K562 (cell line): ENCODE data around the gene SCAF11. TPM values are rescaled to one million over a fixed set of nuclear protein-coding genes. Genes with fewer than 3 reads are reported as not detected.

Experiments
- ATAC-seq: fragments of 200-7000 bp; cut with Tn5 transposase; 3 replicates; pipeline ENCODE4 v1.9.1; 2020; ENCODE audit warnings: moderate library complexity
- BruUV-seq: library from RNA; stranded (reverse); fragments of 400-500 nt; replicated peaks from 2 replicates; lab custom pipeline; 2021; lab: Mats Ljungman, UMichigan
- CTCF ChIA-PET: fragments of 300-600 bp; formaldehyde crosslinking; extraction: SDS; loops from one replicate; lab custom pipeline; 2021; ENCODE audit warnings: low intra/inter-chr PET ratio; lab: Yijun Ruan, JAX
- POLR2A ChIA-PET: fragments of 300-600, 350-650 bp; sonication (Branson Sonifier 250); formaldehyde crosslinking; extraction: SDS; loops from one replicate; lab custom pipeline; 2021; ENCODE audit warnings: antibody characterized with exemption, inconsistent platforms; lab: Yijun Ruan, JAX
- DNase-seq, 4 experiments: peaks; one replicate each; pipeline versions ENCODE4 v3.0.0 to v3.0.0-alpha.2; 2011 to 2018; ENCODE audit warnings: low spot score in 3 of 4, mixed read lengths in 3 of 4; ENCODE audit errors: extremely low read depth in 1 of 4
- FAIRE-seq: peaks from 2 replicates; lab custom pipeline; 2011; peaks lifted over from hg19 to GRCh38; lab: Jason Lieb, UNC
- H2AFZ ChIP-seq: 2 replicates; pipeline ENCODE4 v1.6.0; 2011; ENCODE audit warnings: low read depth, low read length, control low read depth, inconsistent platforms
- H3K27ac ChIP-seq: fragments of 200-600 bp; 3 replicates; pipeline ENCODE4 v1.8.0; 2011; ENCODE audit warnings: low read depth, mild to moderate bottlenecking, control low read depth, inconsistent platforms, low read length, moderate library complexity, mixed read lengths; ENCODE audit errors: extremely low read depth
- H3K27me3 ChIP-seq, 2 experiments: fragments of 300-600 bp in 1 of 2; 2 replicates in 1 of 2; 3 replicates in 1 of 2; pipeline versions ENCODE4 v1.6.0 to v1.8.0; 2011; ENCODE audit warnings: inconsistent platforms in 2 of 2, low read length in 2 of 2, mild to moderate bottlenecking in 1 of 2, mixed read lengths in 1 of 2, moderate library complexity in 1 of 2; ENCODE audit not compliant: control insufficient read depth in 2 of 2, insufficient read depth in 2 of 2
- H3K36me3 ChIP-seq: fragments of 300-600 bp; 3 replicates; pipeline ENCODE4 v1.8.0; 2011; ENCODE audit warnings: mild to moderate bottlenecking, low read length, inconsistent platforms; ENCODE audit not compliant: control insufficient read depth, insufficient read depth
- H3K4me1 ChIP-seq, 2 experiments: fragments of 200-600 bp in 1 of 2; replicated peaks in 1 of 2; 2 replicates in 1 of 2; 3 replicates in 1 of 2; pipeline versions ENCODE4 v1.5.1 to v1.8.0; 2011; ENCODE audit warnings: inconsistent platforms in 2 of 2, low read length in 2 of 2, mild to moderate bottlenecking in 1 of 2, mixed read lengths in 1 of 2, moderate library complexity in 1 of 2; ENCODE audit not compliant: control insufficient read depth in 2 of 2, insufficient read depth in 2 of 2
- H3K4me2 ChIP-seq: 2 replicates; pipeline ENCODE4 v1.6.1; 2011; ENCODE audit warnings: low read length, control low read depth, inconsistent platforms, mixed read lengths; ENCODE audit not compliant: insufficient read depth
- H3K4me3 ChIP-seq: fragments of 200-600 bp; sonication (generic), shearing (Covaris generic); 2 replicates; pipeline ENCODE4 v1.5.1; 2016; ENCODE audit warnings: control low read depth, inconsistent platforms
- H3K79me2 ChIP-seq: fragments of 200-600 bp; 3 replicates; pipeline ENCODE4 v1.8.0; 2011; ENCODE audit warnings: low read length, inconsistent platforms; ENCODE audit not compliant: control insufficient read depth, insufficient read depth
- H3K9ac ChIP-seq, 2 experiments: 2 replicates each; pipeline versions ENCODE4 v1.6.0 to v1.6.1; 2011; ENCODE audit warnings: low read depth in 2 of 2, low read length in 2 of 2, control low read depth in 1 of 2, inconsistent platforms in 1 of 2, mild to moderate bottlenecking in 1 of 2, mixed read lengths in 1 of 2; ENCODE audit not compliant: insufficient read depth in 1 of 2
- H3K9me1 ChIP-seq: one replicate; pipeline ENCODE4 v1.6.0; 2011; ENCODE audit warnings: inconsistent platforms, mild to moderate bottlenecking, low read length, moderate library complexity; ENCODE audit not compliant: control insufficient read depth, insufficient read depth
- H3K9me3 ChIP-seq: replicated peaks from 2 replicates; pipeline ENCODE4 v1.5.1; 2011; ENCODE audit warnings: low read depth, low read length, inconsistent platforms; ENCODE audit not compliant: control insufficient read depth, insufficient read depth
- H4K20me1 ChIP-seq: replicated peaks from 2 replicates; pipeline ENCODE4 v1.6.1; 2011; ENCODE audit warnings: low read length, inconsistent platforms, mixed read lengths; ENCODE audit not compliant: control insufficient read depth, insufficient read depth
- NBN ChIP-seq: fragments of 450-650 bp; IDR thresholded peaks from 2 replicates; pipeline ENCODE4 v1.6.1; 2016; ENCODE audit warnings: low read depth, mild to moderate bottlenecking
- WGBS: fragments of 100-300 bp; shearing (Covaris generic); methylation state at CpG from one replicate; pipeline ENCODE4 v1.1.6; 2016; ENCODE audit warnings: low coverage, mixed read lengths; ENCODE audit not compliant: insufficient coverage; ENCODE audit errors: missing lambda C conversion rate; 5-methylcytosine and 5-hydroxymethylcytosine counted together
- in situ Hi-C: fragments of 300-500 bp; cut with MboI; formaldehyde crosslinking; loops from 4 replicates; pipeline ENCODE4 v1.15.0; 2018; ENCODE audit warnings: inconsistent platforms, mixed read lengths
- intact Hi-C: fragments of 100-400 bp; cut with micrococcal nuclease; formaldehyde crosslinking; loops from 2 replicates; pipeline ENCODE4 v1.14.2; 2022
- polyA plus RNA-seq, 8 experiments: library from polyadenylated mRNA; depleted of rRNA in 4 of 8; stranded (reverse) in 5 of 8; unstranded in 3 of 8; fragments of >200 nt; fragmentation: Nextera tagmentation in 2 of 8; fragmentation: Illumina TruSeq in 1 of 8; extraction: Ambion mirVana in 2 of 8; extraction: Trizol in 1 of 8; gene quantifications; 2 replicates each; pipeline versions ENCODE4 v1.2.1 to v1.2.3, GENCODE V29; 2011 to 2014; ENCODE audit warnings: inconsistent platforms in 1 of 8, missing spikeins in 1 of 8
- small RNA-seq: library from RNA; depleted of rRNA; stranded (forward); fragments of <200 nt; gene quantifications from one replicate; pipeline ENCODE3, GENCODE V24; 2014
- total RNA-seq, 7 experiments: library from RNA; depleted of rRNA in 6 of 7; stranded (reverse); fragments of >200 nt in 6 of 7; fragmentation: Illumina TruSeq in 2 of 7; extraction: Trizol in 2 of 7; gene quantifications; 2 replicates each; pipeline versions ENCODE4 v1.2.1 to v1.2.3, GENCODE V29; 2011 to 2021; ENCODE audit warnings: low replicate concordance in 1 of 7

SCAF11 gene
- total and polyA plus RNA-seq, 9 of the 15 experiments (the other 6 are each of a cell fraction or from before 2014, with no cell fraction given), result 30.4 to 119 (median 80.0) TPM

GRCh38 chr12:45872446-45872845 is 117.9 kb downstream of the SCAF11 start:
- FAIRE-seq (no peak), DNase-seq (no peak), ATAC-seq (no peak)
- Histone ChIP-seq H3K36me3 (peaks cover 43% of the 10 kb centered on the region), H3K27ac (no peak overlapping the region), H3K9ac (no peak overlapping the region), H3K4me3 (no peak overlapping the region), H2AFZ (no peak overlapping the region), H3K27me3 (no peaks in the 10 kb centered on the region), H3K79me2 (0 out of 3 replicates have a peak, but pooled peaks cover 1% of the 10 kb centered on the region), H3K4me1 (no peaks in the 10 kb centered on the region), H3K9me1 (no peaks in the 10 kb centered on the region), H4K20me1 (no peaks in the 10 kb centered on the region), H3K4me2 (no peak overlapping the region), H3K9me3 (no peaks in the 10 kb centered on the region)
- POLR2A ChIA-PET, result interaction anchor here (1.2 kb wide), 1 partner anchor 16 kb away, joined by 3 read pairs; no protein-coding TSS in a partner anchor
- TF ChIP-seq NBN, result no peak
- in situ Hi-C loops, result no loop called here
- intact Hi-C loops, result no loop called here
- 82% methylated on average over 7 of the region's 7 CpGs for WGBS
- no TSS peak for BruUV-seq
- CTCF ChIA-PET, result no interaction called here

Small RNA genes within 50 kb of the gene (small RNA-seq; reads per million reads assigned to genes)
- gene RN7SL246P, result not detected
